ENCODE measurements around the gene DDRGK1. TPM values are rescaled to one million over a fixed set of nuclear protein-coding genes. Genes with fewer than 3 reads are reported as not detected.

The DDRGK1 gene
- total and polyA plus RNA-seq, 7 donors, result 16.8 to 86.1 (median 70.6) TPM

DNA sequence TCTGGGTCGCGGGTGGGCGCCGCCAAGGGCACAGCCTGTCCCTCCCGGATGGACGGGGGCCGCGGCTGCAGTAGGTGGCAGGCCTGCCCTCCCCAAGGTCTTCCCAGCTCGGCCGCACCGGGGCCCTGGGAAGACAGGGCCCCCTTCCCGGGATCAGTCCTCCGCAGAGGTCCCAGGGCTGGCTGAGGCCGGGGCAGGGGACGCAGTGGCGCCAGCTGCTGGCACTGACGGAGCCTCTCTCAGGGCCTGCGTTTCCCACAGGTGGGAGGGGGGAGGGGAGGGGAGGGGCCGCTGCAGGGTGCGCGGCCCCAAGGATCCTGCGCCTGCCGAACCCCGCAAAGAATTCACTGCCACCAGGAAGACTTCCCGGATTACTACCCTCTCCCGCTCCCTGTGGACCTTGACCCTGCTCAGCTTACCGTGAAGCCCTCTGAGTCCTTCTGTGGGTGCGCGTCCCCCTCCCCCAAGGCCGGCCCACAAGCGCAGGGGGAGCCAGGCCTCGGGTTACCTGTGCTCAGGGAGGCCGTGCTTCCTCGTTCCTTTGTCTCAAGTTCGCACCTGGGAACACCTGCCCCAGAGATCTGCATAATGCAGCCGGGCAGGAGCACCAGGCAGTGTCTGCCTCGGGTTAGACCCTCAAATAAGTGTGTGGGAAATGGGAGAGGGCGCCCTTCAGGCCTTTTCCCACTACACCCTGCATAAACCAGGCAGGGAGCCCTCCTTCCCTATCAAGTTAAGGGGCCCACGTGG lies 36.2 kb downstream of the DDRGK1 start:
- peaks cover 0 to 15% (median 9%) of the 10 kb centered on the region in 4 donors for H3K4me1 ChIP-seq
- no peak overlapping the region for H3K4me3 ChIP-seq
- no peak for TF ChIP-seq POLR2AphosphoS5 (IDR thresholded peaks at IDR 0.05)
- TF ChIP-seq POLR2A (IDR thresholded peaks at IDR 0.05), result no peak
- no peak for TF ChIP-seq CTCF (IDR thresholded peaks at IDR 0.05)
- TF ChIP-seq EP300 (IDR thresholded peaks at IDR 0.05), result no peak
- intact Hi-C loops (cut with DNase I), result no loop called here
- 12 to 27% methylated on average over 39 of the region's 39 CpGs for WGBS, 2 donors
- H3K36me3 ChIP-seq, result no peaks in the 10 kb centered on the region
- H3K9me3 ChIP-seq, result no peaks in the 10 kb centered on the region
- H3K27me3 ChIP-seq, result peaks cover 0 to 17% (median 0%) of the 10 kb centered on the region in 3 donors
- DNase-seq, result peak; percentile 63
- H3K27ac ChIP-seq, result no peak overlapping the region

DNA sequence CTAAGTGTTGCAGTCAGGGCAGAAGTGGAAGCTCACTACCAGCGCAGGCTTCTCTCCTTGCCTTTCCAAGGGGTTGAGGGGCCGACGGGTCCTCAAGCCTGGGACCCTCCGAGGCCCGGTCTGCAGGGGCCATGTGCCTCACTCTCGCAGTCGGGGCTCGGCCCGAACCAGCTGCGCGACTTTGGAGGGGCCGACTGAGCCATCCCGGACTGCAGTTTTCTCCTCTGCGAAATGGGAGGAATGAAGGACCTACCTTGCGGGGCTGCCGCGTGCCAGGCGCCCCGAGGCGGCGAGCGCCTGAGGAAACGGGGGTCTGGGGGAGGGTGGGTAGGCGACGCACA lies 36.8 kb downstream of the DDRGK1 start:
- H3K27me3 ChIP-seq, result peaks cover 0 to 17% (median 0%) of the 10 kb centered on the region in 3 donors
- intact Hi-C loops (cut with DNase I), result no loop called here
- peak; percentile 41 for DNase-seq
- no peaks in the 10 kb centered on the region for H3K36me3 ChIP-seq
- H3K9me3 ChIP-seq, result no peaks in the 10 kb centered on the region
- peaks cover 0 to 11% (median 5%) of the 10 kb centered on the region in 4 donors for H3K4me1 ChIP-seq
- H3K4me3 ChIP-seq, result no peak overlapping the region
- H3K27ac ChIP-seq, result no peak overlapping the region
- TF ChIP-seq POLR2A (IDR thresholded peaks at IDR 0.05) (no peak), CTCF (IDR thresholded peaks at IDR 0.05) (no peak), POLR2AphosphoS5 (IDR thresholded peaks at IDR 0.05) (no peak), EP300 (IDR thresholded peaks at IDR 0.05) (no peak)
- 21 to 45% methylated on average over 25 of the region's 25 CpGs for WGBS, 2 donors

- 96% methylated on average over 16 of the region's 16 CpGs for WGBS, 2 donors
- no peak overlapping the region for H3K27ac ChIP-seq
- no peak overlapping the region for H3K4me3 ChIP-seq
- TF ChIP-seq CTCF (IDR thresholded peaks at IDR 0.05) (no peak), POLR2AphosphoS5 (IDR thresholded peaks at IDR 0.05) (no peak), POLR2A (IDR thresholded peaks at IDR 0.05) (no peak)
- peaks cover 0 to 6% (median 0%) of the 10 kb centered on the region in 4 donors for H3K4me1 ChIP-seq
- intact Hi-C loops (cut with DNase I), result no loop called here
- H3K9me3 ChIP-seq, result no peaks in the 10 kb centered on the region
- peak; percentile 63 for DNase-seq
- peaks cover 0 to 17% (median 0%) of the 10 kb centered on the region in 3 donors for H3K27me3 ChIP-seq
- H3K36me3 ChIP-seq, result no peaks in the 10 kb centered on the region
These were observed 37.6 kb downstream of the DDRGK1 start for GRCh38 chr20:3166913-3167342.

DNA sequence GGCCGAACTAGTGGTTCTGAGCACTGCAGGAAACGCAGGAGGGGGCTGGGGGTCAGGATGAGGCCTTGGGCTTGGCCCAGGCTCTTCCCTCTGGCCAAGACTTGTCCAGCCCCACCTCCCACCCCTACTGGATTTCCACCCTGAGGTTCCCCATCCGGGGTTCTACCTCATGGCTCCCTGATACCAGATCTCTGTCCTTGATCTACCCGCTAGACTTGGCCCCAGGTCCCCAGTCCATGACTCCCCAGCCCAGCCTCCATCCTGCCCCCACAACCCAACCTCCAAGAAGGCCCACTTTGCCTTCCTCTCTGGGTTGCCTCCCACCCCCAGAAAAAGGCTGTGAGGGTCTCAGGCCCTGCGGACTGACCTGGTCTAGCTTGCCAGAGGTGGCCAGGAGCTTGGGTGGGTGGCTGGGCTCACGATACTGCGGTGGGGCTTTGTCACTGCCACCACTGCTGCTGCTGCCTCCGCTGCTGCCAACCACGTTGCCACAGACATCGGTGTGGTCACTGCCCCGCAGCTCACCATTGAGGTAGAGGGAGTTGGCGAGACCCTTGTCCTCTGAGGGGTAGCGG lies 38.1 kb downstream of the DDRGK1 start:
- peak; percentile 63 for DNase-seq
- TF ChIP-seq POLR2A (IDR thresholded peaks at IDR 0.05) (no peak), CTCF (IDR thresholded peaks at IDR 0.05) (no peak), EP300 (IDR thresholded peaks at IDR 0.05) (no peak), POLR2AphosphoS5 (IDR thresholded peaks at IDR 0.05) (no peak)
- H3K9me3 ChIP-seq, result no peaks in the 10 kb centered on the region
- 93 to 94% methylated on average over 13 of the region's 13 CpGs for WGBS, 2 donors
- intact Hi-C loops (cut with DNase I), result no loop called here
- H3K4me3 ChIP-seq, result no peak overlapping the region
- no peaks in the 10 kb centered on the region for H3K36me3 ChIP-seq
- peaks cover 0 to 6% (median 0%) of the 10 kb centered on the region in 4 donors for H3K4me1 ChIP-seq
- H3K27me3 ChIP-seq, result peaks cover 0 to 17% (median 0%) of the 10 kb centered on the region in 3 donors
- no peak overlapping the region for H3K27ac ChIP-seq
